22Rv1 (cell line): ENCODE measurements around the gene DCUN1D2.
"Not testable (repeated sequence)": the region's sequence is repeated elsewhere in the genome, so short reads cannot be mapped to it uniquely, and the experiment has no call there.

Source experiments
- H3K27ac ChIP-seq: fragments of 450-650 bp; 2 replicates; pipeline ENCODE4 v1.5.1; 2017
- CTCF ChIP-seq: fragments of 450-650 bp; IDR thresholded peaks from 2 replicates; pipeline ENCODE4 v1.5.1; 2017; ENCODE audit warnings: mild to moderate bottlenecking
- ZFX ChIP-seq: fragments of 450-650 bp; IDR thresholded peaks from 2 replicates; pipeline ENCODE4 v1.6.1; 2017; ENCODE audit warnings: antibody characterized with exemption, borderline replicate concordance

Gene DCUN1D2

GRCh38 chr13:113528813-113529180 lies 38.3 kb upstream of the DCUN1D2 start:
- no peak overlapping the region for H3K27ac ChIP-seq
- TF ChIP-seq CTCF (no peak), ZFX (no peak)

GRCh38 chr13:113528101-113528812 lies 37.7 kb upstream of the DCUN1D2 start:
- no peak overlapping the region for H3K27ac ChIP-seq
- no peak for TF ChIP-seq ZFX
- no peak for TF ChIP-seq CTCF

- H3K27ac ChIP-seq = no peak overlapping the region
- TF ChIP-seq CTCF = no peak
- no peak for TF ChIP-seq ZFX
Measured at GRCh38 chr13:113527272-113527958, 36.9 kb upstream of the DCUN1D2 start.

GRCh38 chr13:113526466-113527220 lies 36.1 kb upstream of the DCUN1D2 start:
- TF ChIP-seq ZFX (no peak), CTCF (no peak)
- H3K27ac ChIP-seq = no peak overlapping the region

- H3K27ac ChIP-seq = not testable (repeated sequence)
Measured at GRCh38 chr13:113522438-113522837, 31.9 kb upstream of the DCUN1D2 start.

- no peak for TF ChIP-seq ZFX
- H3K27ac ChIP-seq = no peak overlapping the region
Measured at GRCh38 chr13:113520571-113520970, 30.1 kb upstream of the DCUN1D2 start.

- H3K27ac ChIP-seq = no peak overlapping the region
- TF ChIP-seq CTCF (no peak), ZFX (no peak)
Measured at GRCh38 chr13:113519556-113519955, 29.0 kb upstream of the DCUN1D2 start.

GRCh38 chr13:113518076-113518803 lies 27.7 kb upstream of the DCUN1D2 start:
- H3K27ac ChIP-seq = no peak overlapping the region
- TF ChIP-seq CTCF = no peak
- TF ChIP-seq ZFX = no peak
